K562 (cell line): Measurements from ENCODE around the gene ODAD3.

Experiments
- CTCF ChIP-seq, 3 experiments: IDR thresholded peaks in 2 of 3; conservative IDR thresholded peaks in 1 of 3; 2 replicates each; pipeline ENCODE4 v1.5.1; 2011 to 2012; ENCODE audit warnings: low read length in 3 of 3, mild to moderate bottlenecking in 3 of 3, control low read depth in 2 of 3, improper control_type of control experiment in 1 of 3, inconsistent platforms in 1 of 3, low read depth in 1 of 3, mixed read lengths in 1 of 3, moderate library complexity in 1 of 3; ENCODE audit not compliant: insufficient read depth in 2 of 3
- FUS ChIP-seq: fragments of 200-400 bp; formaldehyde crosslinking; optimal IDR thresholded peaks from 2 replicates; pipeline ENCODE3; 2017; ENCODE audit warnings: low read depth, low read length
- HNRNPLL ChIP-seq: fragments of 200-400 bp; formaldehyde crosslinking; IDR thresholded peaks from 2 replicates; pipeline ENCODE4 v1.6.1; 2017; ENCODE audit warnings: low read length, low read depth, mild to moderate bottlenecking; ENCODE audit not compliant: poor library complexity, severe bottlenecking
- LEF1 ChIP-seq: fragments of 450-650 bp; IDR thresholded peaks from 2 replicates; pipeline ENCODE4 v1.6.1; 2016; ENCODE audit warnings: mild to moderate bottlenecking
- NR2C2 ChIP-seq, 2 experiments: fragments of 200-800 bp in 1 of 2; sonication (Bioruptor generic) in 1 of 2; sonication (generic) in 1 of 2; formaldehyde crosslinking in 1 of 2; IDR thresholded peaks; 2 replicates each; pipeline versions ENCODE4 v1.6.1 to v1.8.0; 2016 to 2022; ENCODE audit warnings: mild to moderate bottlenecking in 1 of 2, missing compliant biosample characterization in 1 of 2, missing genetic modification characterization in 1 of 2, missing genetic modification reagents in 1 of 2
- POLR2AphosphoS5 ChIP-seq: IDR thresholded peaks from 2 replicates; pipeline ENCODE4 v1.6.1; 2011; ENCODE audit warnings: mild to moderate bottlenecking, low read depth, low read length, moderate library complexity; ENCODE audit not compliant: control insufficient read depth, insufficient read depth
- PRDM10 ChIP-seq: fragments of 450-650 bp; IDR thresholded peaks from 2 replicates; pipeline ENCODE4 v1.6.1; 2018; ENCODE audit not compliant: partially characterized antibody
- ZBTB12 ChIP-seq: fragments of 250-450 bp; sonication (Bioruptor Pico); IDR thresholded peaks from 2 replicates; pipeline ENCODE4 v1.4.0; 2020
- ZBTB43 ChIP-seq: sonication (generic); formaldehyde crosslinking; IDR thresholded peaks from 2 replicates; pipeline ENCODE4 v1.8.0; 2023; ENCODE audit warnings: mild to moderate bottlenecking, missing genetic modification reagents
- ZNF780A ChIP-seq: fragments of 250-450 bp; sonication (Bioruptor Pico); IDR thresholded peaks from 2 replicates; pipeline ENCODE4 v1.5.0; 2021; ENCODE audit warnings: mild to moderate bottlenecking

GRCh38 chr19:11446271-11446651 is 11.3 kb upstream of the ODAD3 start:
- TF ChIP-seq FUS (no peak), LEF1 (no peak), HNRNPLL (no peak), ZNF780A (no peak), ZBTB12 (CRISPR knock-in tag) (no peak), ZBTB43 (no peak), CTCF (IDR thresholded peaks at IDR 0.05 in 2 of 3, conservative IDR thresholded peaks at IDR 0.05 in 1 of 3; ENCODE audit: insufficient read depth in 2 of 3, low read depth in 1 of 3, low read length in 3 of 3) (no peak), POLR2AphosphoS5 (no peak), NR2C2 (CRISPR knock-in tag; IDR thresholded peaks at IDR 0.05) (no peak), NR2C2 (tag; IDR thresholded peaks at IDR 0.05) (no peak), PRDM10 (no peak)
